DND-41 (cell line): ENCODE data around the gene FMN2.

Experiments used
- ATAC-seq: fragments of 200-7000 bp; cut with Tn5 transposase; 3 replicates; pipeline ENCODE4 v1.9.1; 2021; ENCODE audit warnings: low read depth; ENCODE audit not compliant: insufficient read depth
- DNase-seq: peaks from one replicate; pipeline ENCODE4 v3.0.0-alpha.2; 2020
- H2AFZ ChIP-seq: 2 replicates; pipeline ENCODE4 v1.6.0; 2012; ENCODE audit warnings: low read depth, low read length
- H3K27ac ChIP-seq: 2 replicates; pipeline ENCODE4 v1.5.1; 2012; ENCODE audit warnings: low read length, inconsistent platforms
- H3K27me3 ChIP-seq: fragments of 200-600 bp; sonication (generic); 2 replicates; pipeline ENCODE4 v1.6.0; 2012; ENCODE audit warnings: low read length, mild to moderate bottlenecking, inconsistent platforms; ENCODE audit not compliant: insufficient read depth, poor library complexity
- H3K36me3 ChIP-seq: 2 replicates; pipeline ENCODE4 v1.5.1; 2012; ENCODE audit warnings: low read length, inconsistent platforms; ENCODE audit not compliant: insufficient read depth
- H3K4me1 ChIP-seq: 2 replicates; pipeline ENCODE4 v1.5.1; 2012; ENCODE audit warnings: mild to moderate bottlenecking, low read length; ENCODE audit not compliant: insufficient read depth
- H3K4me2 ChIP-seq: 2 replicates; pipeline ENCODE4 v1.6.0; 2012; ENCODE audit warnings: mild to moderate bottlenecking, moderate library complexity, low read length, inconsistent platforms; ENCODE audit not compliant: insufficient read depth
- H3K4me3 ChIP-seq, 2 experiments: fragments of 200-600 bp in 1 of 2; shearing (Covaris generic) in 1 of 2; 2 replicates each; pipeline ENCODE4 v1.5.1; 2012 to 2016; ENCODE audit warnings: inconsistent platforms in 2 of 2, low read length in 2 of 2, mild to moderate bottlenecking in 2 of 2, low read depth in 1 of 2, moderate library complexity in 1 of 2
- H3K79me2 ChIP-seq: 2 replicates; pipeline ENCODE4 v1.6.0; 2012; ENCODE audit warnings: low read length, inconsistent platforms; ENCODE audit not compliant: insufficient read depth
- H3K9ac ChIP-seq: 2 replicates; pipeline ENCODE4 v1.6.0; 2012; ENCODE audit warnings: low read depth, mild to moderate bottlenecking, inconsistent platforms, low read length, moderate library complexity
- H3K9me3 ChIP-seq: 2 replicates; pipeline ENCODE4 v1.5.1; 2012; ENCODE audit warnings: low read length, moderate library complexity, mild to moderate bottlenecking, inconsistent platforms; ENCODE audit not compliant: insufficient read depth, severe bottlenecking
- H4K20me1 ChIP-seq: 2 replicates; pipeline ENCODE4 v1.6.0; 2012; ENCODE audit warnings: low read length; ENCODE audit not compliant: insufficient read depth
- CTCF ChIP-seq: IDR thresholded peaks from 2 replicates; pipeline ENCODE4 v1.5.1; 2012; ENCODE audit warnings: borderline replicate concordance, low read length, moderate library complexity, mild to moderate bottlenecking; ENCODE audit not compliant: poor library complexity, severe bottlenecking; ENCODE audit errors: extremely low read depth
- EZH2 ChIP-seq: IDR thresholded peaks from 3 replicates; pipeline ENCODE4 v1.6.1; 2012; ENCODE audit warnings: borderline replicate concordance, low read depth, mild to moderate bottlenecking, moderate library complexity, low read length, inconsistent platforms; ENCODE audit not compliant: severe bottlenecking

FMN2 gene

DNA sequence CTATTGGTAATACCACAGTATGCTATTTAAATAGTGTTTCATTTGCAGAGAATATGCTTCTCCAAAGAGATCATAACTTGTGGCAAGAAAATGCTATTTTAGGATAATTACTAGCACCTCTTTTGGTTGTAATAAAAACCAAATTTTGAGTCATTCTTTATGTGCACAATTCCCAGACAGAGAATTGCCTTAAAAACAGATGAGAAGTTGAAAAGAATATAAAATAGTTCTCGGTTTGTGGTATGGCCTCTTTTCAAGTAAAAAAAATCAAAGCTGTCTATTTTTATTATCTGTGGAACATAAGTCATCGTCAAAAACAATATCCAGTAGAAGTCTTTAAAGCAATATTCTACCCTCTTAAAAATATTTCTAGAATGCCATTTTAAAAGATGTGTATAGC lies 334.4 kb downstream of the FMN2 start:
- no peaks in the 10 kb centered on the region for H4K20me1 ChIP-seq

GRCh38 chr1:240435996-240436566 lies 344.4 kb downstream of the FMN2 start:
- H3K9ac ChIP-seq, result no peak overlapping the region
- H3K27ac ChIP-seq, result no peak overlapping the region
- TF ChIP-seq CTCF, result no peak
- TF ChIP-seq EZH2, result no peak
- no peak for ATAC-seq
- H3K4me3 ChIP-seq, result no peak overlapping the region
- H2AFZ ChIP-seq, result no peak overlapping the region
- H3K79me2 ChIP-seq, result no peaks in the 10 kb centered on the region
- H4K20me1 ChIP-seq, result no peaks in the 10 kb centered on the region
- H3K9me3 ChIP-seq, result no peaks in the 10 kb centered on the region
- H3K4me2 ChIP-seq, result no peak overlapping the region
- H3K36me3 ChIP-seq, result no peaks in the 10 kb centered on the region
- DNase-seq, result no peak
- no peaks in the 10 kb centered on the region for H3K4me1 ChIP-seq
- no peaks in the 10 kb centered on the region for H3K27me3 ChIP-seq

More for the DNA sequence above, 334.4 kb downstream of the FMN2 start:
- no peak for DNase-seq
- H3K4me1 ChIP-seq, result no peaks in the 10 kb centered on the region
- no peak overlapping the region for H3K4me2 ChIP-seq
- no peak overlapping the region for H3K9ac ChIP-seq
- H3K27me3 ChIP-seq, result no peaks in the 10 kb centered on the region
- no peak overlapping the region for H2AFZ ChIP-seq
- TF ChIP-seq CTCF, result no peak
- no peak for TF ChIP-seq EZH2
- ATAC-seq, result no peak
- H3K79me2 ChIP-seq, result no peaks in the 10 kb centered on the region
- no peaks in the 10 kb centered on the region for H3K36me3 ChIP-seq
- H3K9me3 ChIP-seq, result no peaks in the 10 kb centered on the region
- H3K27ac ChIP-seq, result no peak overlapping the region
- no peak overlapping the region for H3K4me3 ChIP-seq

- Histone ChIP-seq H3K27me3 (no peaks in the 10 kb centered on the region), H3K9me3 (no peaks in the 10 kb centered on the region), H3K27ac (no peak overlapping the region), H3K79me2 (no peaks in the 10 kb centered on the region), H2AFZ (no peak overlapping the region), H4K20me1 (no peaks in the 10 kb centered on the region), H3K4me2 (no peak overlapping the region), H3K4me1 (no peaks in the 10 kb centered on the region), H3K9ac (no peak overlapping the region), H3K36me3 (no peaks in the 10 kb centered on the region), H3K4me3 (no peak overlapping the region)
- ATAC-seq (no peak), DNase-seq (no peak)
- TF ChIP-seq CTCF, result no peak
- no peak for TF ChIP-seq EZH2
These were observed 350.0 kb downstream of the FMN2 start for GRCh38 chr1:240441669-240442068.

DNA sequence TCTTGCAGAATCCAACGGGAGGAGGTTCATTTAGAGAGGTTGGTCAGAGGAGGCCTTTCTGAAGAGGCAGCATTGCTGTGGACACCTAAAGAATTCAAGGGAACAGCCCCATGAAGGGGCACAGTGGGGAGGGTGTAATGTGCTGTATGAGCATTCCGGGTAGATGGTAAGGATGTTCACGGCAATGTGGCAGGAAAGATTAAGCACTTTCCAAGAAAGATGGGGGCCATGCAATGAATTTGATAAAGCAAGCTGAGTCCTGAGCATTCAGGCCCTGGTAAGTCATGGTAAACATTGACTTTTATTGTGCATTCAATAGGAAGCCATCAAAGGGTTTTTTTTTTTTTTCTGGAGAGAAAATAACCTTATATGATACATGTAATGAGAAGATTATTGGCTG lies 353.7 kb downstream of the FMN2 start:
- no peaks in the 10 kb centered on the region for H3K4me1 ChIP-seq
- H3K27me3 ChIP-seq, result no peaks in the 10 kb centered on the region
- H3K4me2 ChIP-seq, result no peak overlapping the region
- H3K27ac ChIP-seq, result no peak overlapping the region
- H3K9me3 ChIP-seq, result no peaks in the 10 kb centered on the region
- H2AFZ ChIP-seq, result no peak overlapping the region
- TF ChIP-seq EZH2 (no peak), CTCF (no peak)
- no peaks in the 10 kb centered on the region for H3K36me3 ChIP-seq
- no peaks in the 10 kb centered on the region for H3K79me2 ChIP-seq
- H3K9ac ChIP-seq, result no peak overlapping the region
- no peaks in the 10 kb centered on the region for H4K20me1 ChIP-seq
- no peak overlapping the region for H3K4me3 ChIP-seq
- ATAC-seq (no peak), DNase-seq (no peak)
